Loucy (cell line): Measurements from ENCODE around the gene KCNK3.

Experiments used
- CTCF ChIP-seq: fragments of 200-600 bp; sonication (generic); conservative IDR thresholded peaks from 2 replicates; pipeline ENCODE4 v1.5.1; 2014; ENCODE audit warnings: mild to moderate bottlenecking, antibody characterized with exemption, low read length
- EZH2phosphoT487 ChIP-seq: fragments of 200-600 bp; IDR thresholded peaks from 2 replicates; pipeline ENCODE4 v1.6.1; 2018; ENCODE audit warnings: antibody characterized with exemption, mild to moderate bottlenecking, moderate library complexity, borderline replicate concordance

DNA sequence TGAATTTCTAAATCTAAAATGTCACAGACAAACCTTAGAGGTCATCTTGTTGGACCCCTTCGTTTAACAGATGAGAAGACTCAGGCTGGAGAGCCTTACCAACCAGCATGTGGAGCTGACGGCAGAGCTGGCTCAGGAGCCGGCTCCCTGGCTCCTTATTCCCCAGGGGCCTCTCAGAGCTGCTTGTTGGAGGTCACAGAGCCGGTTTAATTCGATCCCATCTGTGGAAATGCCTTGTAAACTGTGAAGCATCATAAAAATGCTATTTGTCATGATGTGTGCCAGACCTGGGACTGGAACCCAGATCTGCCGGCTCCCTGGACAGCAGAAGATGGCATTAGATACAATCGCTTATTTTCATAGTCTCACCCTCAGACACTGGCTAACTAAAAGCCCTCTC lies 43.2 kb upstream of the KCNK3 start:
- TF ChIP-seq CTCF: no peak
- no peak for TF ChIP-seq EZH2phosphoT487
